Neural cell (in vitro differentiated cells): Measurements from ENCODE around the gene PRDX1. TPM values are rescaled to one million over a fixed set of nuclear protein-coding genes. Genes with fewer than 3 reads are reported as not detected.
"Not testable (repeated sequence)": the region's sequence is repeated elsewhere in the genome, so short reads cannot be mapped to it uniquely, and the experiment has no call there.

Experiments used
- H2AFZ ChIP-seq: fragments of 200-600, 300-800 bp; sonication (generic), shearing (Covaris generic); 2 replicates; pipeline ENCODE4 v1.6.0; 2014; ENCODE audit warnings: low read depth, mild to moderate bottlenecking, antibody characterized with exemption, low read length, moderate library complexity
- H3F3A ChIP-seq: fragments of 200-600 bp; shearing (Covaris generic); 2 replicates; pipeline ENCODE4 v1.6.1; 2016; ENCODE audit warnings: mild to moderate bottlenecking, moderate library complexity, mixed read lengths, antibody characterized with exemption, low read length; ENCODE audit not compliant: insufficient read depth, poor library complexity, severe bottlenecking
- H3K27ac ChIP-seq: fragments of 200-600, 300-800 bp; sonication (generic), shearing (Covaris generic); 2 replicates; pipeline ENCODE4 v1.5.1; 2014; ENCODE audit warnings: mild to moderate bottlenecking, low read length, moderate library complexity
- H3K27me3 ChIP-seq: fragments of 300-800, 200-600 bp; sonication (generic), shearing (Covaris generic); 2 replicates; pipeline ENCODE4 v1.6.0; 2014; ENCODE audit warnings: mild to moderate bottlenecking, low read depth, low read length, moderate library complexity; ENCODE audit not compliant: insufficient read depth
- H3K36me3 ChIP-seq: fragments of 300-800, 200-600 bp; sonication (generic), shearing (Covaris generic); 2 replicates; pipeline ENCODE4 v1.5.1; 2014; ENCODE audit warnings: mild to moderate bottlenecking, antibody characterized with exemption, low read length, moderate library complexity; ENCODE audit not compliant: insufficient read depth
- H3K4me2 ChIP-seq: fragments of 300-800, 200-600 bp; sonication (generic), shearing (Covaris generic); 2 replicates; pipeline ENCODE4 v1.6.0; 2014; ENCODE audit warnings: mild to moderate bottlenecking, low read length
- H3K4me3 ChIP-seq: fragments of 300-800, 200-600 bp; sonication (generic), shearing (Covaris generic); 2 replicates; pipeline ENCODE4 v1.5.1; 2014; ENCODE audit warnings: mild to moderate bottlenecking, low read length, moderate library complexity
- H3K79me2 ChIP-seq: fragments of 200-600 bp; shearing (Covaris generic); replicated peaks from 2 replicates; pipeline ENCODE4 v1.6.0; 2014; ENCODE audit warnings: mild to moderate bottlenecking, low read length, moderate library complexity; ENCODE audit not compliant: insufficient read depth
- H3K9ac ChIP-seq: fragments of 300-800, 200-600 bp; sonication (generic), shearing (Covaris generic); 2 replicates; pipeline ENCODE4 v1.6.1; 2016; ENCODE audit warnings: mild to moderate bottlenecking, low read length, mixed read lengths
- H3K9me2 ChIP-seq: fragments of 200-600 bp; shearing (Covaris generic); 2 replicates; pipeline ENCODE4 v1.6.1; 2016; ENCODE audit warnings: mild to moderate bottlenecking, low read length, mixed read lengths; ENCODE audit not compliant: insufficient read depth
- H3K9me3 ChIP-seq: fragments of 200-600, 300-800 bp; sonication (generic), shearing (Covaris generic); 2 replicates; pipeline ENCODE4 v1.6.1; 2016; ENCODE audit warnings: mild to moderate bottlenecking, mixed run types, low read length, moderate library complexity, mixed read lengths
- H4K20me1 ChIP-seq: fragments of 200-600 bp; shearing (Covaris generic); 2 replicates; pipeline ENCODE4 v1.6.1; 2016; ENCODE audit warnings: mild to moderate bottlenecking, mixed run types; ENCODE audit not compliant: insufficient read depth
- EP300 ChIP-seq: fragments of 450-650 bp; conservative IDR thresholded peaks from 2 replicates; pipeline ENCODE4 v1.6.1; 2014; ENCODE audit warnings: antibody characterized with exemption, mild to moderate bottlenecking, moderate library complexity; ENCODE audit not compliant: poor library complexity, severe bottlenecking
- EZH2 ChIP-seq: fragments of 200-600, 300-800 bp; shearing (Covaris generic), sonication (generic); IDR thresholded peaks from 2 replicates; pipeline ENCODE4 v1.6.1; 2014; ENCODE audit warnings: antibody characterized with exemption, low read length, borderline replicate concordance, mild to moderate bottlenecking; ENCODE audit not compliant: insufficient read depth, poor library complexity, severe bottlenecking
- MXI1 ChIP-seq: fragments of 450-650 bp; conservative IDR thresholded peaks from 2 replicates; pipeline ENCODE4 v1.6.1; 2014; ENCODE audit warnings: antibody characterized with exemption, mild to moderate bottlenecking; ENCODE audit not compliant: poor library complexity, severe bottlenecking
- POLR2AphosphoS5 ChIP-seq: IDR thresholded peaks from 2 replicates; pipeline ENCODE4 v1.6.1; 2012
- RAD21 ChIP-seq: fragments of 450-650 bp; conservative IDR thresholded peaks from 2 replicates; pipeline ENCODE4 v1.6.1; 2014; ENCODE audit warnings: antibody characterized with exemption, mild to moderate bottlenecking, moderate library complexity
- SMC3 ChIP-seq: fragments of 450-650 bp; conservative IDR thresholded peaks from 2 replicates; pipeline ENCODE4 v1.6.1; 2014; ENCODE audit warnings: antibody characterized with exemption, mild to moderate bottlenecking, moderate library complexity; ENCODE audit not compliant: poor library complexity
- TAF1 ChIP-seq: IDR thresholded peaks from 2 replicates; pipeline ENCODE4 v1.6.1; 2012; ENCODE audit warnings: low read depth
- polyA plus RNA-seq: library from polyadenylated mRNA; depleted of rRNA; stranded (reverse); fragments of >200 nt; gene quantifications from 2 replicates; pipeline ENCODE4 v1.2.3, GENCODE V29; 2014
- TF ChIP-seq, protein P1 (sequence below): fragments of 450-650 bp; IDR thresholded peaks from 2 replicates; pipeline ENCODE4 v1.5.1; 2014; ENCODE audit warnings: antibody characterized with exemption, mild to moderate bottlenecking, moderate library complexity; ENCODE audit not compliant: poor library complexity, severe bottlenecking
- TF ChIP-seq, protein P2 (sequence below): IDR thresholded peaks from 2 replicates; pipeline ENCODE4 v1.6.1; 2012; ENCODE audit warnings: borderline replicate concordance

The PRDX1 gene
- polyA plus RNA-seq, 1 donor from 2014 or later = 304 TPM

DNA sequence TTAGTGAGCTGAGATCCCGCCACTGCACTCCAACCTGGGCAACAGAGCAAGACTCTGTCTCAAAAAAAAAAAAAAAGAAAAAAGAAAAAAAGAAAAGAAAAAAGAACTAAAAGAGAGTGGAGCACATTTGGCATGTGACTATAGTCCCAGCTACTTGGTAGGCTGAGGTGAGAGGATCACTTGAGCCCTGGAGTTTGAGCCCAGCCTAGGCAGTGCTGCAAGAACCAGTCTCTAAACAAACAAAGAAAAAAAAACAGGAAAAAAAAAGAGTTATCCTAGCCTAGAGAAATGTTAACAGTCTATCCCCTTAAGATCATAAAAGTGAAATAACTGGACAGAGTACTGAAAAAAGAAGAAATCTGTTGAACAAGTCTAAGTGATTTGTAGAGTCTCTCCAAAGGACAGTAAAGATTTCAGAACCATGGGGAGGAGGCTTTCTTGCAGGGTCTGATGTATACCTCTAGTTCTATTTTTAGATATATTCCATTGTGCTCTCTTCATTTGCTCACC is 4.5 kb upstream of the PRDX1 start:
- TF ChIP-seq, protein P1, sequence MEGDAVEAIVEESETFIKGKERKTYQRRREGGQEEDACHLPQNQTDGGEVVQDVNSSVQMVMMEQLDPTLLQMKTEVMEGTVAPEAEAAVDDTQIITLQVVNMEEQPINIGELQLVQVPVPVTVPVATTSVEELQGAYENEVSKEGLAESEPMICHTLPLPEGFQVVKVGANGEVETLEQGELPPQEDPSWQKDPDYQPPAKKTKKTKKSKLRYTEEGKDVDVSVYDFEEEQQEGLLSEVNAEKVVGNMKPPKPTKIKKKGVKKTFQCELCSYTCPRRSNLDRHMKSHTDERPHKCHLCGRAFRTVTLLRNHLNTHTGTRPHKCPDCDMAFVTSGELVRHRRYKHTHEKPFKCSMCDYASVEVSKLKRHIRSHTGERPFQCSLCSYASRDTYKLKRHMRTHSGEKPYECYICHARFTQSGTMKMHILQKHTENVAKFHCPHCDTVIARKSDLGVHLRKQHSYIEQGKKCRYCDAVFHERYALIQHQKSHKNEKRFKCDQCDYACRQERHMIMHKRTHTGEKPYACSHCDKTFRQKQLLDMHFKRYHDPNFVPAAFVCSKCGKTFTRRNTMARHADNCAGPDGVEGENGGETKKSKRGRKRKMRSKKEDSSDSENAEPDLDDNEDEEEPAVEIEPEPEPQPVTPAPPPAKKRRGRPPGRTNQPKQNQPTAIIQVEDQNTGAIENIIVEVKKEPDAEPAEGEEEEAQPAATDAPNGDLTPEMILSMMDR = no peak
- TF ChIP-seq, protein P2, sequence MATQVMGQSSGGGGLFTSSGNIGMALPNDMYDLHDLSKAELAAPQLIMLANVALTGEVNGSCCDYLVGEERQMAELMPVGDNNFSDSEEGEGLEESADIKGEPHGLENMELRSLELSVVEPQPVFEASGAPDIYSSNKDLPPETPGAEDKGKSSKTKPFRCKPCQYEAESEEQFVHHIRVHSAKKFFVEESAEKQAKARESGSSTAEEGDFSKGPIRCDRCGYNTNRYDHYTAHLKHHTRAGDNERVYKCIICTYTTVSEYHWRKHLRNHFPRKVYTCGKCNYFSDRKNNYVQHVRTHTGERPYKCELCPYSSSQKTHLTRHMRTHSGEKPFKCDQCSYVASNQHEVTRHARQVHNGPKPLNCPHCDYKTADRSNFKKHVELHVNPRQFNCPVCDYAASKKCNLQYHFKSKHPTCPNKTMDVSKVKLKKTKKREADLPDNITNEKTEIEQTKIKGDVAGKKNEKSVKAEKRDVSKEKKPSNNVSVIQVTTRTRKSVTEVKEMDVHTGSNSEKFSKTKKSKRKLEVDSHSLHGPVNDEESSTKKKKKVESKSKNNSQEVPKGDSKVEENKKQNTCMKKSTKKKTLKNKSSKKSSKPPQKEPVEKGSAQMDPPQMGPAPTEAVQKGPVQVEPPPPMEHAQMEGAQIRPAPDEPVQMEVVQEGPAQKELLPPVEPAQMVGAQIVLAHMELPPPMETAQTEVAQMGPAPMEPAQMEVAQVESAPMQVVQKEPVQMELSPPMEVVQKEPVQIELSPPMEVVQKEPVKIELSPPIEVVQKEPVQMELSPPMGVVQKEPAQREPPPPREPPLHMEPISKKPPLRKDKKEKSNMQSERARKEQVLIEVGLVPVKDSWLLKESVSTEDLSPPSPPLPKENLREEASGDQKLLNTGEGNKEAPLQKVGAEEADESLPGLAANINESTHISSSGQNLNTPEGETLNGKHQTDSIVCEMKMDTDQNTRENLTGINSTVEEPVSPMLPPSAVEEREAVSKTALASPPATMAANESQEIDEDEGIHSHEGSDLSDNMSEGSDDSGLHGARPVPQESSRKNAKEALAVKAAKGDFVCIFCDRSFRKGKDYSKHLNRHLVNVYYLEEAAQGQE = no peak
- TF ChIP-seq RAD21 = no peak
- TF ChIP-seq TAF1 = no peak
- no peak for TF ChIP-seq MXI1
- TF ChIP-seq SMC3 = no peak
- no peak for TF ChIP-seq EZH2
- no peak for TF ChIP-seq POLR2AphosphoS5
- no peak for TF ChIP-seq EP300
- Histone ChIP-seq H3F3A (no peaks in the 10 kb centered on the region), H3K9me2 (no peaks in the 10 kb centered on the region), H4K20me1 (no peaks in the 10 kb centered on the region), H3K27me3 (no peaks in the 10 kb centered on the region), H3K36me3 (no peaks in the 10 kb centered on the region), H3K9me3 (no peaks in the 10 kb centered on the region), H3K4me3 (no peak overlapping the region), H3K4me2 (no peak overlapping the region), H3K9ac (no peak overlapping the region), H3K79me2 (peaks cover 12% of the 10 kb centered on the region), H3K27ac (no peak overlapping the region), H2AFZ (no peak overlapping the region)

DNA sequence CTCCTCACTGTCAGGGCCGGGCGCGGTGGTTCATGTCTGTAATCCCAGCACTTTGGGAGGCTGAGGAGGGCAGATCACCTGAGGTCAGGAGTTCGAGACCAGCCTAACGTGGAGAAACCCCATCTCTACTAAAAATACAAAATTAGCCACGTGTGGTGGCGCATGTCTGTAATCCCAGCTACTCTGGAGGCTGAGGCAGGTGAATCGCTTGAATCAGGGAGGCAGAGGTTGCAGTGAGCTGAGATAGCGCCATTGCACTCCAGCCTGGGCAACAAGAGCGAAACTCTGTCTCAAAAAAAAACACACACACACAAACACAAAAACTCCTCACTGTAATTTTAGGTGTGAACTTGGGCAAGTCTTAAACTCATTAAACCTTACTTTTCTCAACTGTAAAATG is 2.3 kb upstream of the PRDX1 start:
- H3K4me3 ChIP-seq, H3K9ac ChIP-seq, H3F3A ChIP-seq, H3K4me2 ChIP-seq, H3K27ac ChIP-seq, H4K20me1 ChIP-seq, H3K9me2 ChIP-seq, H3K27me3 ChIP-seq, H3K9me3 ChIP-seq, H3K36me3 ChIP-seq, H2AFZ ChIP-seq: not testable (repeated sequence)
- H3K79me2 ChIP-seq = peaks cover 18% of the 10 kb centered on the region

DNA sequence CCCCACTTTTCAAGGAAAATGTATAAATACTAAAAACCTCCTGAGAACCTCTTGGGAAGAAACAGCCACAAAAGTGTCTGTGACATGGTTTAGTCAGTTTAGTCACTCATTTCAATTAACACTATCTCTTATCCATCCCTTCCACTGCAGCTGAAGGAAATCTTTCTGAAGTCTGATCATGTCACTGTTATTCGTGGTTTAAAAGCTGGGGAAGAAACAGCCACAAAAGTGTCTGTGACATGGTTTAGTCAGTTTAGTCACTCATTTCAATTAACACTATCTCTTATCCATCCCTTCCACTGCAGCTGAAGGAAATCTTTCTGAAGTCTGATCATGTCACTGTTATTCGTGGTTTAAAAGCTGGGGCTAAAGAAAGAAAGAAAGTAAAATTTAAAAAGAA is 1.8 kb upstream of the PRDX1 start:
- not testable (repeated sequence) for H3K9me2 ChIP-seq, H3K27ac ChIP-seq, H3K27me3 ChIP-seq, H3F3A ChIP-seq, H3K36me3 ChIP-seq, H2AFZ ChIP-seq, H3K9ac ChIP-seq, H4K20me1 ChIP-seq, H3K4me3 ChIP-seq, H3K4me2 ChIP-seq, H3K9me3 ChIP-seq
- peaks cover 18% of the 10 kb centered on the region for H3K79me2 ChIP-seq
